ENCODE results near the gene TMEM33. TPM values are rescaled to one million over a fixed set of nuclear protein-coding genes. Genes with fewer than 3 reads are reported as not detected.

The TMEM33 gene
- total RNA-seq, 2 experiments from 2014 or later, result 49.2 to 49.4 TPM

GRCh38 chr4:41991916-41992767, 56.9 kb downstream of the TMEM33 start:
- H3K36me3 Mint-ChIP-seq (ENCODE audit: low read depth), result peaks cover 15% of the 10 kb centered on the region
- DNase-seq (no peak), ATAC-seq (no peak)
- H3K27ac Mint-ChIP-seq, result no peak overlapping the region
- peak overlapping the region; percentile 98 for H3K4me3 Mint-ChIP-seq
- ChIA-PET POLR2A (interaction anchor here (1.0 to 1.9 kb wide), 2 partner anchors 9 to 111 kb away, joined by 3 to 5 read pairs; no protein-coding TSS in a partner anchor), CTCF (interaction anchor here (1.1 to 1.3 kb wide), 2 partner anchors 16 to 34 kb away, joined by 3 read pairs; no protein-coding TSS in a partner anchor)
- H3K4me1 Mint-ChIP-seq (ENCODE audit: low read depth), result peaks cover 33% of the 10 kb centered on the region
- no peaks in the 10 kb centered on the region for H3K27me3 Mint-ChIP-seq
- TF ChIP-seq CTCF (IDR thresholded peaks at IDR 0.05), result no peak
- intact Hi-C loops (cut with micrococcal nuclease), result no loop called here
- H3K9me3 Mint-ChIP-seq, result no peaks in the 10 kb centered on the region

DNA sequence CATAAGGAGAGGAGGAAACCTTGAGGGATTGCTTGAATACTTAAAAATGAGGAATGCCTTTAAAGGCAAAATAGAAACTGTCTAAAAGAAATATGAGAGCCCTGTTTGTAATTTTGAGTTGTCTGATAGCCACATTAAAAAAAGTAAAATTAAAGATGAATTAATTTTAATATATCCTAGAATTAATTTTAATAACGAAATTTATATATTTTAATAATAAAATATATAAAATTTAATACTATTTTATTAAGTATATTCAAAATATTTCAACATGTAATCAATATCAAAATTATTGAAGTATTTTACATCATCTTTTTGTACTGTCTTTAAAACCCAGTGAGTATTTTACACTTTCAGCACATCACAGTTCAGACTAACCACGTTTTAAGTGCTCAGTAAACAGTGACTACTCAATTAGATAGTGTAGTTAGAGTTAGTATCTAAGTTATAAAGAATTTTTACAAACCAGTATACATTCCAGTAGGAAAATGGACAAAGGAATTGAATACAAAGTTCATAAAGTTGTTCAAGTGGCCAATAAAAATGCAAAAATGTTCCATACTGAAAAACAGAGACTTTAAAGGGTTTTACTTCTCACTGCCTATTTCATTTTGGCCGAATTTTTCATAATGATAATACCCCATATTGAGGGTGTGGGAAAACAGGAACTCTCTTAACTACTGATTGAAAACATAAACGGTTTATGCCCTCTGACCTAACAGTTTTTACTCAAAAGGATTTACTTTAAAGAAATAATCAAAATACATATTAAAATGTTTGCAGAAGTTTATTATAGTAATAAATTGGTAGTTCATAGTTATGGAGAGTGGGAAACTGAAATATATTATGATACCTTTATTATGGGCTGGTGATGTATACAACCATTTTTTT, 58.0 kb downstream of the TMEM33 start:
- Mint-ChIP-seq H3K9me3 (no peaks in the 10 kb centered on the region), H3K36me3 (ENCODE audit: low read depth) (peaks cover 19% of the 10 kb centered on the region), H3K27me3 (no peaks in the 10 kb centered on the region), H3K4me1 (ENCODE audit: low read depth) (peaks cover 36% of the 10 kb centered on the region), H3K4me3 (no peak overlapping the region), H3K27ac (no peak overlapping the region)
- ATAC-seq (no peak), DNase-seq (no peak)
- ChIA-PET POLR2A (no interaction called here), CTCF (no interaction called here)
- intact Hi-C loops (cut with micrococcal nuclease), result no loop called here
- TF ChIP-seq CTCF (IDR thresholded peaks at IDR 0.05), result no peak

DNA sequence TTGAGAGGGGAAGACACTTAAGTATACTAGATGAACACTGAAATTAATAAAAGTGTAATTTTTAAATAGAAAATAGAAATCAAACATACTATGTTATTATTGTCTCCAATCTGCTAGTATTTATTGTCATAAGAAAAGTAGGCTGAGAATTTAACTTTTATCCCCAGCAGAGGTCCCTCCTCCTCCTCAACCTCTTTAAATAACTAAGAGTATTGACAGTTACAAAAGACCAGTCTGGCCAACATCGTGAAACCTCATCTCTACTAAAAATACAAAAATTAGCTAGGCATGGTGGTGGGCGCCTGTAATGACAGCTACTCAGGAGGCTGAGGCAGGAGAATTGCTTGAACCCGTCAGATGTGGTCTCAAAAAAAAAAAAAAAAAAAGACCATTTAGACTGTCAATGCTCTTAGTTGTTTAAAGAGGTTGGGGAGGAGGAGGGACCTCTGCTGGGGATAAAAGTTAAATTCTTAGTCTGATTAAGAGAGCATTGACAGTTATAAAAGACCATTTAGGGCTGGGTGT, 59.3 kb downstream of the TMEM33 start:
- CTCF ChIA-PET, result no interaction called here
- Mint-ChIP-seq H3K36me3 (ENCODE audit: low read depth) (peaks cover 19% of the 10 kb centered on the region), H3K27ac (no peak overlapping the region), H3K9me3 (no peaks in the 10 kb centered on the region), H3K4me3 (no peak overlapping the region), H3K27me3 (no peaks in the 10 kb centered on the region), H3K4me1 (ENCODE audit: low read depth) (peaks cover 29% of the 10 kb centered on the region)
- intact Hi-C loops (cut with micrococcal nuclease), result no loop called here
- no peak for DNase-seq
- TF ChIP-seq CTCF (IDR thresholded peaks at IDR 0.05), result peak; percentile 14
- ATAC-seq, result no peak
- POLR2A ChIA-PET, result no interaction called here

- TF ChIP-seq CTCF (IDR thresholded peaks at IDR 0.05), result no peak
- intact Hi-C loops (cut with micrococcal nuclease), result no loop called here
- ChIA-PET CTCF (no interaction called here), POLR2A (no interaction called here)
- ATAC-seq, result no peak
- H3K9me3 Mint-ChIP-seq, result no peaks in the 10 kb centered on the region
- peaks cover 22% of the 10 kb centered on the region for H3K4me1 Mint-ChIP-seq (ENCODE audit: low read depth)
- no peak overlapping the region for H3K27ac Mint-ChIP-seq
- DNase-seq, result no peak
- H3K27me3 Mint-ChIP-seq, result no peaks in the 10 kb centered on the region
- H3K36me3 Mint-ChIP-seq (ENCODE audit: low read depth), result peaks cover 21% of the 10 kb centered on the region
- no peak overlapping the region for H3K4me3 Mint-ChIP-seq
Measured at GRCh38 chr4:41998019-41998418, 62.8 kb downstream of the TMEM33 start.

Data from activated CD8-positive, alpha-beta T cell treated with anti-CD3 and anti-CD28 coated beads for 36 hours (primary cell).